Colonic mucosa (tissue), 4 donors: Measurements from ENCODE around the gene STBD1. TPM values are rescaled to one million over a fixed set of nuclear protein-coding genes. Genes with fewer than 3 reads are reported as not detected.

Experiments used
- DNase-seq: peaks from one replicate; pipeline ENCODE4 v3.0.0-alpha.2; 2020
- H3K27ac ChIP-seq: fragments of 200-600 bp; one replicate; pipeline ENCODE4 v1.8.0; 2021
- H3K27me3 ChIP-seq: fragments of 200-600 bp; one replicate; pipeline ENCODE4 v1.8.0; 2021
- H3K36me3 ChIP-seq: fragments of 200-600 bp; one replicate; pipeline ENCODE4 v1.8.0; 2021
- H3K4me1 ChIP-seq: fragments of 200-600 bp; one replicate; pipeline ENCODE4 v1.8.0; 2021; ENCODE audit warnings: mild to moderate bottlenecking
- H3K4me3 ChIP-seq: fragments of 200-600 bp; one replicate; pipeline ENCODE4 v1.8.0; 2021
- H3K9ac ChIP-seq, 2 donors: one replicate each; pipeline ENCODE4 v1.7.0; 2013; ENCODE audit warnings: control low read depth in 2 of 2, low read depth in 2 of 2, low read length in 2 of 2
- H3K9me3 ChIP-seq: fragments of 200-600 bp; one replicate; pipeline ENCODE4 v1.8.0; 2021
- CTCF ChIP-seq: fragments of 200-600 bp; IDR thresholded peaks from one replicate; pipeline ENCODE4 v1.8.0; 2022; ENCODE audit warnings: antibody characterized with exemption, mild to moderate bottlenecking
- intact Hi-C: fragments of 100-400 bp; cut with DNase I; formaldehyde crosslinking; loops from one replicate; pipeline ENCODE4 v1.14.1; 2022
- total RNA-seq, 2 donors: library from RNA; stranded (reverse); fragmentation: NEBNext Ultra II Directional in 1 of 2; extraction: Animal tissue kit (Norgen Biotek cat#: 25700) in 1 of 2; gene quantifications; one replicate each; pipeline ENCODE4 v1.2.1, GENCODE V29; 2021
- donor health status: healthy.
- donor health status: DM: no; HTN: no; CAD: no.
- donor health status: DM: no; HTN: no; CAD: no.

Gene STBD1
- total RNA-seq, 2 donors from 2014 or later, result 11.8 to 39.2 TPM

- no peaks in the 10 kb centered on the region for H3K27me3 ChIP-seq
- peak; percentile 30 for DNase-seq
- no peaks in the 10 kb centered on the region for H3K36me3 ChIP-seq
- no peaks in the 10 kb centered on the region for H3K9me3 ChIP-seq
- H3K27ac ChIP-seq, result peak overlapping the region; percentile 86
- peak overlapping the region; percentile 74 for H3K4me3 ChIP-seq
- H3K4me1 ChIP-seq, result no peaks in the 10 kb centered on the region
- intact Hi-C loops, result loop anchor here (5.0 kb wide), 2 partner anchors 55 to 70 kb away; partner anchors contain the start of gene FAM47E
- TF ChIP-seq CTCF, result no peak
- H3K9ac ChIP-seq, result peak overlapping the region in 1 of 2 donors; percentile 99
Observed at GRCh38 chr4:76307660-76308014, 1.1 kb downstream of the STBD1 start.

GRCh38 chr4:76308548-76308947 lies 2.0 kb downstream of the STBD1 start:
- Histone ChIP-seq H3K27me3 (no peaks in the 10 kb centered on the region), H3K4me3 (no peak overlapping the region), H3K27ac (no peak overlapping the region), H3K4me1 (no peaks in the 10 kb centered on the region), H3K9ac (peak overlapping the region in 1 of 2 donors; percentile 3), H3K9me3 (no peaks in the 10 kb centered on the region), H3K36me3 (no peaks in the 10 kb centered on the region)
- no peak for TF ChIP-seq CTCF
- intact Hi-C loops, result loop anchor here (5.0 kb wide), 2 partner anchors 56 to 69 kb away; partner anchors contain the start of gene FAM47E
- no peak for DNase-seq

GRCh38 chr4:76309939-76310550 lies 3.5 kb downstream of the STBD1 start:
- no peaks in the 10 kb centered on the region for H3K36me3 ChIP-seq
- no peaks in the 10 kb centered on the region for H3K9me3 ChIP-seq
- no peak overlapping the region for H3K9ac ChIP-seq
- no peaks in the 10 kb centered on the region for H3K27me3 ChIP-seq
- TF ChIP-seq CTCF, result no peak
- no peak overlapping the region for H3K27ac ChIP-seq
- no peak for DNase-seq
- H3K4me3 ChIP-seq, result no peak overlapping the region
- no peaks in the 10 kb centered on the region for H3K4me1 ChIP-seq
- intact Hi-C loops, result loop anchor here (5.0 kb wide), 2 partner anchors 58 to 67 kb away; partner anchors contain the start of gene FAM47E

GRCh38 chr4:76310683-76311082 lies 4.2 kb downstream of the STBD1 start:
- Histone ChIP-seq H3K27ac (no peak overlapping the region), H3K27me3 (no peaks in the 10 kb centered on the region), H3K9ac (no peak overlapping the region), H3K9me3 (no peaks in the 10 kb centered on the region), H3K4me1 (no peaks in the 10 kb centered on the region), H3K4me3 (no peak overlapping the region), H3K36me3 (no peaks in the 10 kb centered on the region)
- DNase-seq, result no peak
- TF ChIP-seq CTCF, result no peak
- intact Hi-C loops, result no loop called here

GRCh38 chr4:76311896-76312331 lies 5.4 kb downstream of the STBD1 start:
- Histone ChIP-seq H3K4me3 (no peak overlapping the region), H3K9me3 (no peaks in the 10 kb centered on the region), H3K4me1 (no peaks in the 10 kb centered on the region), H3K27me3 (no peaks in the 10 kb centered on the region), H3K36me3 (no peaks in the 10 kb centered on the region), H3K9ac (peak overlapping the region in 1 of 2 donors; percentile 19), H3K27ac (no peak overlapping the region)
- intact Hi-C loops, result no loop called here
- DNase-seq, result no peak
- TF ChIP-seq CTCF, result no peak
